Liver (tissue), 9 donors: Measurements from ENCODE around the gene ELOVL3. TPM values are rescaled to one million over a fixed set of nuclear protein-coding genes. Genes with fewer than 3 reads are reported as not detected.

ENCODE experiments used
- DNase-seq: peaks from one replicate; pipeline ENCODE4 v3.0.0-alpha.2; 2017; ENCODE audit warnings: low spot score
- H3K27ac ChIP-seq, 2 donors: one replicate each; pipeline ENCODE4 v1.7.0; 2013; ENCODE audit warnings: inconsistent platforms in 2 of 2, low read length in 2 of 2, control low read depth in 1 of 2, low read depth in 1 of 2, mild to moderate bottlenecking in 1 of 2
- H3K27me3 ChIP-seq, 4 donors: one replicate each; pipeline versions ENCODE4 v1.6.1 to v1.7.0; 2013; ENCODE audit warnings: low read length in 3 of 4, inconsistent platforms in 1 of 4, mild to moderate bottlenecking in 1 of 4, moderate library complexity in 1 of 4; ENCODE audit not compliant: control insufficient read depth in 4 of 4, insufficient read depth in 4 of 4
- H3K36me3 ChIP-seq, 4 donors: one replicate each; pipeline versions ENCODE4 v1.6.1 to v1.7.0; 2013; ENCODE audit warnings: low read length in 3 of 4, mild to moderate bottlenecking in 3 of 4, low read depth in 1 of 4, moderate library complexity in 1 of 4; ENCODE audit not compliant: control insufficient read depth in 4 of 4, insufficient read depth in 3 of 4
- H3K4me1 ChIP-seq, 4 donors: one replicate each; pipeline versions ENCODE4 v1.6.1 to v1.7.0; 2013; ENCODE audit warnings: low read length in 3 of 4, mild to moderate bottlenecking in 3 of 4, moderate library complexity in 1 of 4; ENCODE audit not compliant: control insufficient read depth in 4 of 4, insufficient read depth in 4 of 4
- H3K4me3 ChIP-seq, 3 donors: one replicate each; pipeline versions ENCODE4 v1.6.1 to v1.7.0; 2013; ENCODE audit warnings: low read length in 3 of 3, control low read depth in 1 of 3, low read depth in 1 of 3, mild to moderate bottlenecking in 1 of 3
- H3K9ac ChIP-seq, 2 donors: one replicate each; pipeline ENCODE4 v1.7.0; 2013; ENCODE audit warnings: low read length in 2 of 2, mild to moderate bottlenecking in 2 of 2, moderate library complexity in 2 of 2, control low read depth in 1 of 2, low read depth in 1 of 2
- H3K9me3 ChIP-seq, 4 donors: one replicate each; pipeline versions ENCODE4 v1.6.1 to v1.7.0; 2013; ENCODE audit warnings: low read length in 3 of 4; ENCODE audit not compliant: control insufficient read depth in 4 of 4
- EGR1 ChIP-seq, 2 donors: IDR thresholded peaks; 2 replicates each; pipeline ENCODE4 v1.6.1; 2016 to 2018; ENCODE audit warnings: antibody characterized with exemption in 2 of 2, low read depth in 2 of 2
- FOXA2 ChIP-seq: IDR thresholded peaks from 2 replicates; pipeline ENCODE4 v1.6.1; 2016; ENCODE audit warnings: antibody characterized with exemption
- GABPA ChIP-seq, 2 donors: IDR thresholded peaks in 1 of 2; conservative IDR thresholded peaks in 1 of 2; 2 replicates each; pipeline ENCODE4 v1.6.1; 2016; ENCODE audit warnings: antibody characterized with exemption in 2 of 2, mild to moderate bottlenecking in 1 of 2, moderate library complexity in 1 of 2
- HNF4A ChIP-seq, 2 donors: conservative IDR thresholded peaks; 2 replicates each; pipeline ENCODE4 v1.6.1; 2016; ENCODE audit warnings: antibody characterized with exemption in 2 of 2, mild to moderate bottlenecking in 2 of 2
- JUND ChIP-seq, 2 donors: IDR thresholded peaks; 2 replicates each; pipeline ENCODE4 v1.6.1; 2016; ENCODE audit warnings: antibody characterized with exemption in 2 of 2
- NR2F2 ChIP-seq: IDR thresholded peaks from 2 replicates; pipeline ENCODE4 v1.6.1; 2016; ENCODE audit warnings: antibody characterized with exemption
- RXRA ChIP-seq, 2 donors: IDR thresholded peaks; 2 replicates each; pipeline ENCODE4 v1.6.1; 2017 to 2018; ENCODE audit warnings: antibody characterized with exemption in 2 of 2, mild to moderate bottlenecking in 1 of 2
- SP1 ChIP-seq: IDR thresholded peaks from 2 replicates; pipeline ENCODE4 v1.6.1; 2018; ENCODE audit warnings: antibody characterized with exemption, mild to moderate bottlenecking
- TAF1 ChIP-seq: conservative IDR thresholded peaks from 2 replicates; pipeline ENCODE4 v1.6.1; 2016; ENCODE audit warnings: antibody characterized with exemption, mild to moderate bottlenecking
- WGBS: extraction: QIAGEN DNeasy Blood & Tissue Kit; methylation state at CpG from one replicate; pipeline ENCODE4 v1.1.7; 2013; 5-methylcytosine and 5-hydroxymethylcytosine counted together
- polyA plus RNA-seq, 2 donors: library from polyadenylated mRNA; stranded (reverse) in 1 of 2; unstranded in 1 of 2; fragments of 200-250 nt in 1 of 2; fragments of >200 nt in 1 of 2; fragmentation: Nextera tagmentation in 1 of 2; extraction: Ambion mirVana in 1 of 2; gene quantifications; one replicate each; pipeline versions ENCODE4 v1.2.1 to v1.2.3, GENCODE V29; 2013 to 2015
- total RNA-seq, 2 donors: library from RNA; depleted of rRNA; stranded (reverse); fragments of >200 nt; gene quantifications; one replicate each; pipeline ENCODE4 v1.2.3, GENCODE V29; 2014
- TF ChIP-seq, protein P1 (sequence below): IDR thresholded peaks from 2 replicates; pipeline ENCODE4 v1.6.1; 2016; ENCODE audit warnings: antibody characterized with exemption
- TF ChIP-seq, protein P2 (sequence below): IDR thresholded peaks from 2 replicates; pipeline ENCODE4 v1.6.1; 2016; ENCODE audit warnings: antibody characterized with exemption, mild to moderate bottlenecking
- TF ChIP-seq, protein P3 (sequence below): IDR thresholded peaks from 2 replicates; pipeline ENCODE4 v1.6.1; 2016; ENCODE audit warnings: antibody characterized with exemption
- donor health status: healthy.
- donor health status: healthy.
- donor health status: healthy.
- donor health status: healthy.
- donor health status: healthy.

The ELOVL3 gene
- total and polyA plus RNA-seq, 4 donors = 0.42 TPM; not detected in 3

DNA sequence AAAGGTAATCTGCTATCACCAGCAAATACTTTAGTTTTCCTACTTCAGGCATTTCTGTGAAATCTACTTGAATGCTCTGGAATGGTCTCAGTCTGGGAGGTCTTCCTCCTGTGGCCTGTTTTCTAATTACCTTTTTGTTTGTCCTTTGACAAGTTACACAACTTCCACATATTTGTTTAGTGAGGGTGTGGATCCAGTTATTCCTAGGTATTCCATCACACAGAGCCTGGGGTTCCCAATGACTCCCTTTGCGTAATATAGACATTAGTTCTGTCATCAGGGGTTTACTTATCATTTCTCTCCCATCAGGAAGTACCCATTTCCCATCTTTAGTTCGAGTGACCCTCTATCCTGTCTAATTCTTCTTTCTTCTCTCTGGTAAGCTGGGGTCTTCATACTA lies 28.1 kb upstream of the ELOVL3 start:
- Histone ChIP-seq H3K9me3 (no peaks in the 10 kb centered on the region), H3K9ac (no peak overlapping the region), H3K4me1 (no peaks in the 10 kb centered on the region), H3K36me3 (no peaks in the 10 kb centered on the region), H3K4me3 (no peak overlapping the region), H3K27ac (no peak overlapping the region), H3K27me3 (no peaks in the 10 kb centered on the region)
- no peak for DNase-seq
- TF ChIP-seq EGR1 (IDR thresholded peaks at IDR 0.05; ENCODE audit: low read depth in 2 of 2) (no peak), RXRA (IDR thresholded peaks at IDR 0.05) (no peak), TAF1 (no peak), HNF4A (conservative IDR thresholded peaks at IDR 0.05) (no peak), NR2F2 (no peak), JUND (IDR thresholded peaks at IDR 0.05) (no peak), FOXA2 (no peak)
- TF ChIP-seq, protein P1, sequence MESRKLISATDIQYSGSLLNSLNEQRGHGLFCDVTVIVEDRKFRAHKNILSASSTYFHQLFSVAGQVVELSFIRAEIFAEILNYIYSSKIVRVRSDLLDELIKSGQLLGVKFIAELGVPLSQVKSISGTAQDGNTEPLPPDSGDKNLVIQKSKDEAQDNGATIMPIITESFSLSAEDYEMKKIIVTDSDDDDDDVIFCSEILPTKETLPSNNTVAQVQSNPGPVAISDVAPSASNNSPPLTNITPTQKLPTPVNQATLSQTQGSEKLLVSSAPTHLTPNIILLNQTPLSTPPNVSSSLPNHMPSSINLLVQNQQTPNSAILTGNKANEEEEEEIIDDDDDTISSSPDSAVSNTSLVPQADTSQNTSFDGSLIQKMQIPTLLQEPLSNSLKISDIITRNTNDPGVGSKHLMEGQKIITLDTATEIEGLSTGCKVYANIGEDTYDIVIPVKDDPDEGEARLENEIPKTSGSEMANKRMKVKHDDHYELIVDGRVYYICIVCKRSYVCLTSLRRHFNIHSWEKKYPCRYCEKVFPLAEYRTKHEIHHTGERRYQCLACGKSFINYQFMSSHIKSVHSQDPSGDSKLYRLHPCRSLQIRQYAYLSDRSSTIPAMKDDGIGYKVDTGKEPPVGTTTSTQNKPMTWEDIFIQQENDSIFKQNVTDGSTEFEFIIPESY = no peak
- WGBS = 62% methylated on average over 2 of the region's 2 CpGs

DNA sequence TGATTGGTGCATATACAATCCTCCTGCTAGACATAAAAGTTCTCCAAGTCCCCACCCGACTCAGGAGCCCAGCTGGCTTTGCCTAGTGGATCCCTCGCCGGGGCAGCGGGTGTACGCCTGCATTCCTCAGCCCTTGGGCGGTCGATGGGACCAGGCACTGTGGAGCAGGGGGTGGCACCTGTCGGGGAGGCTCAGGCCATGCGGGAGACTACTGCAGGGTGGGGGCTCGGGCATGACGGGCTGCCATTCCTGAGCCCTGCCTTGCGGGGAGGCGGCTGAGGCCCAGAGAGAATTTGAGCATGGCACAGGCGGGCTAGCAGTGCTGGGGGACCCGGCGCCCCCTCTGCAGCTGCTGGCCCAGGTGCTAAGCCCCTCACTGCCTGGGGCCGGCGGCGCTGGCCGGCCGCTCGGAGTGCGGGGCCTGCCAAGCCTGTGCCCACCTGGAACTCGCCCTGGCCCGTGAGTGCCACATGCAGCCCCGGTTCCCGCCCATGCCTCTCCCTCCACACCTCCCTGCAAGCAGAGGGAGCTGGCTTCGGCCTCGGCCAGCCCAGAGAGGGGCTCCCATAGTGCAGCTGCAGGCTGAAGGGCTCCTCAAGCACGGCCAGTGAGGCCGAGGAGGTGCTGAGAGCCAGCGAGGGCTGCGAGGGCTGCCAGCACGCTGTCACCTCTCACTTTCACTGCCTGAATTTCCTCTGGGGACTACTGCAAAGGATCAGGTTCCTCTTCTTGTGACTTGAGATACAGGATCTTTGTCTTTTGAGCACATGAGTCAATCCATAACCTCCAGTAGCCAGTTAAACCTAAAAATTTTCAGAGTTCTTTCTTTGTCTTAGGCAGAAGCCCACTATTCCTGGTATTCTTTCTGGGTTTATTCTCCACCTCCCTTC lies 25.1 kb upstream of the ELOVL3 start:
- H3K27me3 ChIP-seq = no peaks in the 10 kb centered on the region
- H3K4me3 ChIP-seq = no peak overlapping the region
- H3K9me3 ChIP-seq = peaks cover 0 to 7% (median 2%) of the 10 kb centered on the region in 4 donors
- H3K27ac ChIP-seq = no peak overlapping the region
- no peak for DNase-seq
- H3K4me1 ChIP-seq = no peaks in the 10 kb centered on the region
- 92% methylated on average over 34 of the region's 34 CpGs for WGBS
- H3K36me3 ChIP-seq = no peaks in the 10 kb centered on the region
- no peak overlapping the region for H3K9ac ChIP-seq
- TF ChIP-seq TAF1 = no peak
- TF ChIP-seq, protein P1 = no peak
- no peak for TF ChIP-seq HNF4A (conservative IDR thresholded peaks at IDR 0.05)
- no peak for TF ChIP-seq SP1
- TF ChIP-seq, protein P2, sequence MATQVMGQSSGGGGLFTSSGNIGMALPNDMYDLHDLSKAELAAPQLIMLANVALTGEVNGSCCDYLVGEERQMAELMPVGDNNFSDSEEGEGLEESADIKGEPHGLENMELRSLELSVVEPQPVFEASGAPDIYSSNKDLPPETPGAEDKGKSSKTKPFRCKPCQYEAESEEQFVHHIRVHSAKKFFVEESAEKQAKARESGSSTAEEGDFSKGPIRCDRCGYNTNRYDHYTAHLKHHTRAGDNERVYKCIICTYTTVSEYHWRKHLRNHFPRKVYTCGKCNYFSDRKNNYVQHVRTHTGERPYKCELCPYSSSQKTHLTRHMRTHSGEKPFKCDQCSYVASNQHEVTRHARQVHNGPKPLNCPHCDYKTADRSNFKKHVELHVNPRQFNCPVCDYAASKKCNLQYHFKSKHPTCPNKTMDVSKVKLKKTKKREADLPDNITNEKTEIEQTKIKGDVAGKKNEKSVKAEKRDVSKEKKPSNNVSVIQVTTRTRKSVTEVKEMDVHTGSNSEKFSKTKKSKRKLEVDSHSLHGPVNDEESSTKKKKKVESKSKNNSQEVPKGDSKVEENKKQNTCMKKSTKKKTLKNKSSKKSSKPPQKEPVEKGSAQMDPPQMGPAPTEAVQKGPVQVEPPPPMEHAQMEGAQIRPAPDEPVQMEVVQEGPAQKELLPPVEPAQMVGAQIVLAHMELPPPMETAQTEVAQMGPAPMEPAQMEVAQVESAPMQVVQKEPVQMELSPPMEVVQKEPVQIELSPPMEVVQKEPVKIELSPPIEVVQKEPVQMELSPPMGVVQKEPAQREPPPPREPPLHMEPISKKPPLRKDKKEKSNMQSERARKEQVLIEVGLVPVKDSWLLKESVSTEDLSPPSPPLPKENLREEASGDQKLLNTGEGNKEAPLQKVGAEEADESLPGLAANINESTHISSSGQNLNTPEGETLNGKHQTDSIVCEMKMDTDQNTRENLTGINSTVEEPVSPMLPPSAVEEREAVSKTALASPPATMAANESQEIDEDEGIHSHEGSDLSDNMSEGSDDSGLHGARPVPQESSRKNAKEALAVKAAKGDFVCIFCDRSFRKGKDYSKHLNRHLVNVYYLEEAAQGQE = no peak
- TF ChIP-seq GABPA (IDR thresholded peaks at IDR 0.05 in 1 of 2, conservative IDR thresholded peaks at IDR 0.05 in 1 of 2) = no peak
- no peak for TF ChIP-seq RXRA (IDR thresholded peaks at IDR 0.05)
- TF ChIP-seq JUND (IDR thresholded peaks at IDR 0.05) = no peak
- TF ChIP-seq NR2F2 = no peak
- TF ChIP-seq, protein P3, sequence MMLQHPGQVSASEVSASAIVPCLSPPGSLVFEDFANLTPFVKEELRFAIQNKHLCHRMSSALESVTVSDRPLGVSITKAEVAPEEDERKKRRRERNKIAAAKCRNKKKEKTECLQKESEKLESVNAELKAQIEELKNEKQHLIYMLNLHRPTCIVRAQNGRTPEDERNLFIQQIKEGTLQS = no peak
